Breast epithelium (tissue), 4 donors: Measurements from ENCODE around the gene BORCS8. TPM values are rescaled to one million over a fixed set of nuclear protein-coding genes. Genes with fewer than 3 reads are reported as not detected.
"Not testable (repeated sequence)": the region's sequence is repeated elsewhere in the genome, so short reads cannot be mapped to it uniquely, and the experiment has no call there.

Source experiments
- DNase-seq, 2 donors: peaks; one replicate each; pipeline ENCODE4 v3.0.0-alpha.2; 2019; ENCODE audit warnings: low spot score in 2 of 2
- H3K27ac ChIP-seq, 2 donors: fragments of 200-600 bp; sonication (generic) in 1 of 2; one replicate each; pipeline ENCODE4 v1.5.1; 2016 to 2019; ENCODE audit warnings: mild to moderate bottlenecking in 1 of 2
- H3K27me3 ChIP-seq, 2 donors: fragments of 200-600 bp; sonication (generic) in 1 of 2; one replicate each; pipeline versions ENCODE4 v1.5.1 to v1.6.0; 2017 to 2019; ENCODE audit warnings: control low read depth in 1 of 2, mild to moderate bottlenecking in 1 of 2
- H3K36me3 ChIP-seq: fragments of 200-600 bp; one replicate; pipeline ENCODE4 v1.5.1; 2019
- H3K4me1 ChIP-seq, 2 donors: fragments of 200-600 bp; sonication (generic); one replicate each; pipeline ENCODE4 v1.5.1; 2016 to 2019; ENCODE audit warnings: control low read depth in 1 of 2
- H3K4me3 ChIP-seq, 3 donors: fragments of 200-600 bp; sonication (generic); 1 replicate in 2 of 3; 2 replicates in 1 of 3; pipeline ENCODE4 v1.5.1; 2016 to 2019; ENCODE audit warnings: mild to moderate bottlenecking in 3 of 3, moderate library complexity in 2 of 3
- H3K9me3 ChIP-seq, 2 donors: fragments of 200-600 bp; sonication (generic) in 1 of 2; one replicate each; pipeline ENCODE4 v1.5.1; 2016 to 2019; ENCODE audit warnings: control low read depth in 1 of 2
- POLR2A ChIP-seq: fragments of 450-650 bp; IDR thresholded peaks from one replicate; pipeline ENCODE4 v1.6.1; 2016; ENCODE audit warnings: antibody characterized with exemption, mild to moderate bottlenecking, moderate library complexity
- POLR2AphosphoS5 ChIP-seq, 3 donors: sonication (generic); formaldehyde crosslinking; IDR thresholded peaks; one replicate each; pipeline ENCODE4 v1.6.1; 2017; ENCODE audit warnings: antibody characterized with exemption in 3 of 3
- intact Hi-C: fragments of 100-400 bp; cut with DNase I; formaldehyde crosslinking; loops from one replicate; pipeline ENCODE4 v1.15.1; 2023; ENCODE audit warnings: low total_unique reads
- total RNA-seq, 3 donors: library from RNA; depleted of rRNA; stranded (reverse); fragments of >200 nt; gene quantifications; one replicate each; pipeline ENCODE4 v1.1.0, GENCODE V29; 2016
- TF ChIP-seq, protein P1 (sequence below), 3 donors: fragments of 450-650 bp; IDR thresholded peaks; one replicate each; pipeline ENCODE4 v1.5.1; 2016 to 2017; ENCODE audit warnings: antibody characterized with exemption in 3 of 3, mild to moderate bottlenecking in 3 of 3, moderate library complexity in 3 of 3

The BORCS8 gene
- total RNA-seq, 3 donors from 2014 or later = 15.2 to 18.0 (median 16.7) TPM

DNA sequence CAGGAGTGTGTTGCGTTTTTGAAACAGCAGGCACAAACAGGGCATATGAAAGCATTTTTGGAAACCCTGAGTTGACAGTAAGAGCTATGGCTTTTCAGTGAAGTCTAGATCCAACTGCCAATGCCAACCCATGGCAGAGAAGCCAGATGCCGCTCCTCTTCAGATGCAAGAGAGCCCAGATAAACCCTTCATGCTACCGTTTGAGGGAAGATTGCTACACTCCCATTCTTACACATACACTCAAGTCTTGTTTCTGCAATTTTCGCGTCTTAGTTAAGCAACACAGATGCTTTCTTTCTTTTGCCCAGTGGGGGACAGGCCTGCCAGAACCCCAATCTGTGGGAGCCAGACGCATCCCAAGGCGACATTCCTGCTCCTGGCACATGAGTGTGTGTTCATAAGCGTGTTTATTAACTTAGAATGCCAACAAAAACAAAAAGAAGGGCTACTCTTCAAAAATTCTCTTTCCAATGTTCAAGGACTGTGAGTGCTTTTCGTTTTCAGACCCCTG lies 10.4 kb downstream of the BORCS8 start:
- Histone ChIP-seq H3K27ac (no peak overlapping the region), H3K4me3 (no peak overlapping the region), H3K27me3 (no peaks in the 10 kb centered on the region), H3K36me3 (peaks cover 4% of the 10 kb centered on the region), H3K9me3 (no peaks in the 10 kb centered on the region), H3K4me1 (no peaks in the 10 kb centered on the region)
- intact Hi-C loops = no loop called here
- no peak for TF ChIP-seq POLR2AphosphoS5 (IDR thresholded peaks at IDR 0.05)
- TF ChIP-seq, protein P1, sequence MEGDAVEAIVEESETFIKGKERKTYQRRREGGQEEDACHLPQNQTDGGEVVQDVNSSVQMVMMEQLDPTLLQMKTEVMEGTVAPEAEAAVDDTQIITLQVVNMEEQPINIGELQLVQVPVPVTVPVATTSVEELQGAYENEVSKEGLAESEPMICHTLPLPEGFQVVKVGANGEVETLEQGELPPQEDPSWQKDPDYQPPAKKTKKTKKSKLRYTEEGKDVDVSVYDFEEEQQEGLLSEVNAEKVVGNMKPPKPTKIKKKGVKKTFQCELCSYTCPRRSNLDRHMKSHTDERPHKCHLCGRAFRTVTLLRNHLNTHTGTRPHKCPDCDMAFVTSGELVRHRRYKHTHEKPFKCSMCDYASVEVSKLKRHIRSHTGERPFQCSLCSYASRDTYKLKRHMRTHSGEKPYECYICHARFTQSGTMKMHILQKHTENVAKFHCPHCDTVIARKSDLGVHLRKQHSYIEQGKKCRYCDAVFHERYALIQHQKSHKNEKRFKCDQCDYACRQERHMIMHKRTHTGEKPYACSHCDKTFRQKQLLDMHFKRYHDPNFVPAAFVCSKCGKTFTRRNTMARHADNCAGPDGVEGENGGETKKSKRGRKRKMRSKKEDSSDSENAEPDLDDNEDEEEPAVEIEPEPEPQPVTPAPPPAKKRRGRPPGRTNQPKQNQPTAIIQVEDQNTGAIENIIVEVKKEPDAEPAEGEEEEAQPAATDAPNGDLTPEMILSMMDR (IDR thresholded peaks at IDR 0.05) = no peak
- TF ChIP-seq POLR2A = no peak
- DNase-seq = no peak

DNA sequence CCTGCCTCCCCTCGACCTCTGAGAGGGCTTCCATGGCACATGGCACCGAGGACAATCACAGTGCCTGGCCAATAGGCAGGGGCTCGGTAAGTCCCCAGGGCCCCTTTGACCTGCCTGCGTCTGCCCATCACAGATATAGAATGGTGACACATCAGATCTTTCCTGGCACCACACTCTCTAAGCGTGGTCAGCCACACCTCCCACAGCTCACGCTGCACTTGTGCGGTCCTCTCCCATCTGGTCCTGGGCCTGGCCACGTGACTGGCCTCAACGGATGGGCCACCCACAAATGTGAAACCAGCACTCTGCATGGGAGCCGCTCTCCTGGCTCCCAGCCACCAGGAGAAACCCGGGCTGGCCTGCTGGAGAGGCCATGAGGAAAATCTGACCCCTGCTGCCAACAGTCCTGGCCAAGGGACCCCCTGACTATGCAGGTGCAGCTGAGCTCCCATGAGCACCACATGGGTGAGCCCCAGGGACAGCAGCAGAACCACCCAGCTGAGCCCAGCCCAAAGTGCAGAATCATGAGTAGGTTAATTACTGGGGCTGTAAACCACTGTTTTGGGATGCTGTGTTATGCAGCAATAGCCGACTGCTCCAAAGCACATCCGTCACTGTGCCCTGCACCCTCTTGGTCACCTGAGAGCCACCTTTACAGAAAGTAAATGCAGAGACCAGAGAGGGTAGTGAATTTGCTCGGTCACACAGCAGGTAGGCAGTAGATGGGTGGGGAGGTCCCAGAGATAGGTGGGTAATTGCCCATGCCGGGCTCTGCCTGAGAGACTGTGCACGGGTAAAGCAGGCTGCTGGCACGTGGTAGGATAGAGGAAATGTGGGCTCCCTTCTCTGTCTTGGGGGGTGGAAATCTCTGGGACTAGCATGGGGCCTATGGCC lies 12.2 kb downstream of the BORCS8 start:
- TF ChIP-seq POLR2A (no peak), POLR2AphosphoS5 (IDR thresholded peaks at IDR 0.05) (no peak)
- TF ChIP-seq, protein P1 (IDR thresholded peaks at IDR 0.05) = no peak
- no peaks in the 10 kb centered on the region for H3K27me3 ChIP-seq
- no peak overlapping the region for H3K27ac ChIP-seq
- H3K4me3 ChIP-seq = no peak overlapping the region
- DNase-seq = no peak
- no peaks in the 10 kb centered on the region for H3K9me3 ChIP-seq
- no peaks in the 10 kb centered on the region for H3K4me1 ChIP-seq
- peaks cover 4% of the 10 kb centered on the region for H3K36me3 ChIP-seq
- intact Hi-C loops = no loop called here

DNA sequence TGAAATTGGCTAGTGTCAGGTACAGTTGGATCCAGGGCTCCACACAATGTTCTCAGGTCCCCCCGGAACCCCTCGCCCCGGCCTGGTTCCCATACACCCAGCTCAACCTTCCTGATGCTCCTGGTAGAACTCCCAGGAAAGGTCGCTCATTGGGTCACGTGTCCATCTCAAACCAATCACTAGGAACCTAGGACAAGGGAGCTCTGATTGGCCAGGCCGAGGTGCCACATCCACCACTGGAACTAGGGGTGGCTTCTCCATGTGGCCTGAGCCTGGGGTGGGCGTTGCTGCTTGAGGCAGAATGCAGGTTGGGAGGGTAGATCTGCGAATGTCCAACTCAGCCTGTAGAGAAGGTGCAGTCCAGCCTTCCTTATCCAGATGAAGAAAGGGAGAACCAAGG lies 15.0 kb downstream of the BORCS8 start:
- H3K27ac ChIP-seq = no peak overlapping the region
- no peak for TF ChIP-seq POLR2A
- peaks cover 4% of the 10 kb centered on the region for H3K36me3 ChIP-seq
- DNase-seq = no peak
- H3K27me3 ChIP-seq = no peaks in the 10 kb centered on the region
- H3K9me3 ChIP-seq = no peaks in the 10 kb centered on the region
- no peak overlapping the region for H3K4me3 ChIP-seq
- no peaks in the 10 kb centered on the region for H3K4me1 ChIP-seq
- intact Hi-C loops = no loop called here

DNA sequence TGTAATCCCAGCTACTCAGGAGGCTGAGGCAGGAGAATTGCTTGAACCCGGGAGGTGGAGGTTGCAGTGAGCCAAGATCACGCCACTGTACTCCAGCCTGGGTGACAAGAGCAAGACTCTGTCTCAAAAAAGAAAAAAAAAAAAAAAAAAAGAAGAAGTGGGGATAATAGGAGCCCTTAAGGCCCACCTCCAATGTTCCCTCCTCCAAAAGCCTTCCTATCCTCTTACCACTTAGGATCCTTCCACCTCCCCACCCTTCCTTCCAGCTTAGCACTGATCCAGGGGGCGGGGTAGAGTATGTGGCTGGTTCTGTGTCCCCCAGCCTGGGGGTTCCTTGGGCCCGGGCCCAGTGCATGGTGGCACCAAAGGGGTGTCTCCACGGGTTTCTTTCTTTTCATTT lies 18.7 kb downstream of the BORCS8 start:
- H3K9me3 ChIP-seq, DNase-seq, H3K27ac ChIP-seq, H3K4me1 ChIP-seq, H3K36me3 ChIP-seq, intact Hi-C loops, H3K4me3 ChIP-seq, H3K27me3 ChIP-seq: not testable (repeated sequence)

DNA sequence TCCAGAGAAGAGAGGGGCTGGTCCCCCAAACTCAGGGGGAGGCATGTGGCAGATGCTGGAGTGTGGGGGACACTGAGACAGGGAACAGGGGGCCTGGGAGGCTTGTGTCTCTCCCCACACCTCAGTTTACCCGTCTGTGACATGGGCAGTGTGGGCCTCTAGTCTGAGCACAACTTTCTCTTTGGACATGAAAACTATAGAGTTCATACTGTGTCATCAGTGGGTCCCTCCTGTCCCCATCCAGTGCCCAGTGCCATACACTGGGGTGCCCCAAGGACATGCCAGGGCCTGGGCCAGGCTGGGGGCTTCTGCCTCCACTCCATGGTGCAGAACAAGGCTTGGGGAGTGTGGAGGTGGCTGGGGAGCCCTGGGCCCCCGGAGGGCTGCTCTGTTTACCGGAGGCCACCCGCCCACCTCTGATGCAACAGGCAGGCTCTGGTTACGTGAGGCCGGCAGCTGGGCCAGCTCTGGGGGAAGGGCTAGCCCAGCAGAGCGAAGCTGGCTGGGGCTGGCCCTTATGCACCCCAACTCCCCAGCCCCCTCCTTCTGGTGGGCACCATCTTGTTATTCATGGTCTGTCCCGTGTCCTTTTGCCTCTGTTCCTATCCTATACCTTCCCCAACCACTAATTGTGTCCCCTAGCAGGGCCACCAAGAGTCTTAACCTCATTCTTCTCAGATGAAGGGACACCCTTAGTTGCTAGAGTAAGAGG lies 20.0 kb downstream of the BORCS8 start:
- no peak for DNase-seq
- intact Hi-C loops = no loop called here
- no peak overlapping the region for H3K4me3 ChIP-seq
- H3K36me3 ChIP-seq = no peaks in the 10 kb centered on the region
- TF ChIP-seq POLR2A = no peak
- TF ChIP-seq, protein P1 (IDR thresholded peaks at IDR 0.05) = no peak
- no peaks in the 10 kb centered on the region for H3K27me3 ChIP-seq
- H3K4me1 ChIP-seq = no peaks in the 10 kb centered on the region
- H3K9me3 ChIP-seq = no peaks in the 10 kb centered on the region
- H3K27ac ChIP-seq = no peak overlapping the region
